ENCODE measurements around the gene DPEP1.

Gene DPEP1

DNA sequence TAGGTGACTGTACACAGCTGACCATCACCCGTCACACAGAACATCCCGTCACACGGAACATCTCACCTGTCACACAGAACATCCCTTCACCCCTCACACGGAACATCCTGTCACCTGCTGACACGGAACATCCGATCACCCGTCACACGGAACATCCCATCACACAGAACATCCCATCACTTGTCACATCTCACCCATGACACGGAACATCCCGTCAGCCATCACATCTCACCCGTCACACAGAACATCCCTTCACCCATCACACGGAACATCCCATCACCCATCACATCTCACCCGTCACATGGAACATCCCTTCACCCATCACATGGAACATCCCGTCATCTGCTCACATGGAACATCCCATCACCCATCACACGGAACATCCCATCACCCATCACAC lies 34.1 kb upstream of the DPEP1 start:
- DNase-seq (ENCODE audit: low read depth) = no peak
- no peak for TF ChIP-seq CTCF (conservative IDR thresholded peaks at IDR 0.05; ENCODE audit: low read depth, low read length)
- no peak overlapping the region for H3K4me3 ChIP-seq (ENCODE audit: low read length)

DNA sequence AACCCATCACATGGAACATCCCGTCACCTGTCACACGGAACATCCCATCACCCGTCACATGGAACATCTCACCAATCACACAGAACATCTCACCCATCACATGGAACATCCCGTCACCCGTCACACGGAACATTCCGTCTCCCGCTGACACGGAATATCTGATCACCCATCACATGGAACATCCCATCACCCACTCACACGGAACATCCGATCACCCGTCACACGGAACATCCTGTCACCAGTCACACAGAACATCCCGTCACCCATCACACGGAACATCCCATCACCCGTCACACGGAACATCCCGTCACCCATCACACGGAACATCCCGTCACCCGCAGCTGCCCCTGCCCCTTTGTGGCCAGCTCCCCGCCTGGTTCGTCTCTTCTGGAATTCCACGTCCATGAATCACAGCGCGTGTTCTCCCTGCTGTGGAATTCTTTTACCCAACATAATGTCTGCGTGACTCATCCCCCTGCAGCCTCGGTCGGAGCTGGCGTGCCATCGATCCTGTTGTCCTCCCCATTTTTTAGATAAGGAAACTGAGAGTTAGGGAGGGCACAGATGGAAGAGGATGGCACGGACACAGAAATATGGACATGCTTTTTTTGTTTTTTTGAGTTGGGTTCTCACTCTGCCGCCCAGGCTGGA lies 32.3 kb upstream of the DPEP1 start:
- peak; percentile 70 for DNase-seq (ENCODE audit: low read depth)
- H3K4me3 ChIP-seq (ENCODE audit: low read length) = no peak overlapping the region
- no peak for TF ChIP-seq CTCF (conservative IDR thresholded peaks at IDR 0.05; ENCODE audit: low read depth, low read length)

- DNase-seq (ENCODE audit: low read depth) = no peak
- no peak for TF ChIP-seq CTCF (conservative IDR thresholded peaks at IDR 0.05; ENCODE audit: low read depth, low read length)
- H3K4me3 ChIP-seq (ENCODE audit: low read length) = no peak overlapping the region
Observed at GRCh38 chr16:89581861-89582563, 31.4 kb upstream of the DPEP1 start.

DNA sequence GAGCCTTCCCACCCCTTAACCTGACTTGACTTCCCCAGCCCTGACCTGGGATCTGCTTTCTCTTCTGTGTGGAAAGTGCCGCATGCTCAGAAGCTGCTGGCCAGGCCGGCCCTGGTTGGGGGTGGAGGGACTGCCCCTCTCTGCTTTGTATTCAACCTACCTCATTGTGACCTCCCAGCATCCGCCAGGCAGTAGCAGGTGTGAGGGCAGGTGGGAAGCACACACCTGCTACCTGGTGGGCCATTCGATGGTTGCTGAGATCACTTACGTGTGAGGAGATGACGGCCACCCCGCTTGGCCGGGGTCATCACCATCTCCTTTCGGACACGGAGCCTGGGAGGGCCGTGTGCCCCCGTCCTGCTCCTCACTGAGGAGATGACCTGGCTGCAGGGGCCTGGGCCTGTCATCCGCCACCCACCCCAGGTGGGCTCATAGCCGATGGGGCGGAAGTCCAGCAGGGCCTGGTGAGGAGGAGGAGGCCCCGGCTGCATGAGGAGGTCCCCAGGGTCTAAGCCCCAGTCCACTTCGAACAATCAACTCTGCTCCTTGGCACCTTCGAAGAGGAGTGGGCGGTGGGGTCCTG lies 30.7 kb upstream of the DPEP1 start:
- DNase-seq (ENCODE audit: low read depth) = no peak
- TF ChIP-seq CTCF (conservative IDR thresholded peaks at IDR 0.05; ENCODE audit: low read depth, low read length) = no peak
- no peak overlapping the region for H3K4me3 ChIP-seq (ENCODE audit: low read length)

- H3K4me3 ChIP-seq (ENCODE audit: low read length) = no peak overlapping the region
- TF ChIP-seq CTCF (conservative IDR thresholded peaks at IDR 0.05; ENCODE audit: low read depth, low read length) = no peak
- no peak for DNase-seq (ENCODE audit: low read depth)
Observed at GRCh38 chr16:89583197-89583894, 30.1 kb upstream of the DPEP1 start.

DNA sequence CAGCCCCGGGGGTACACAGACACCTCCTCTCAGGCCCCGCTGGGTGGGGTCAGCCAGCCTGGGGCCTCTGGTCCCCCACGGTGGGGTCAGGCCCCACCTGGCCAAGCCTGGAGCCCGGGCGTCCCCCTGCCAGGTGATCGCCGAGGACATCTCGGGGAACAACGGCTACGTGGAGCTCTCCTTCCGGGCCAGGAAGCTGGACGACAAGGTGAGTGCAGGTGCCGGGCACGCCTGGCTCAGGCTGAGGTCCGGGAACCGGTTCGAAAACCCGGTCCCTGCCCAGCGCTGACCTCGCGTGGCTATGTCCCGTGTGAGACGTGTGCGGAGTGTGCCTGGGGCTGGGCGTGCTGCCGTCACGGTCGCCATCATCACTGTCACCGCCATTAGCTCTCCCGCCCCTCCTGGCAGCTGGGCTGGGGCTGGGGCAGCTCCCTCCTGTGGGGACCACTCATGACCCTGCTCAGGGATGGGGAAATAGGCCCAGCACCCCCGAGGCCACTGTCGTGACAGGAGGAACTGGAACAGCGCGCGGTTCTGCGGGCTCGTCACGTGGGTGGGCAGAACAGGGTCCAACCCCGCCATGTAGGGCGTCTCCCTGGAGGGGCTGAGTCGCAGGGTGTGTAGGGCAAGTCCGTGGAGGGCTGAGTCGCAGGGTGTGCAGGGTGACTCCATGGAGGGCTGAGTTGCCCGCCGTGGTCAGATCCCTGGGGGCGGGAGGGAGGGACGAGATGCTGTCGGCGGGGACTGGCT lies 29.4 kb upstream of the DPEP1 start:
- no peak for DNase-seq (ENCODE audit: low read depth)
- H3K4me3 ChIP-seq (ENCODE audit: low read length) = no peak overlapping the region
- no peak for TF ChIP-seq CTCF (conservative IDR thresholded peaks at IDR 0.05; ENCODE audit: low read depth, low read length)

All from retinal pigment epithelial cell (primary cell).